Measurements from ENCODE around the gene HLA-A. TPM values are rescaled to one million over a fixed set of nuclear protein-coding genes. Genes with fewer than 3 reads are reported as not detected.

The HLA-A gene
- total and polyA plus RNA-seq, 2 experiments from 2014 or later: 170 to 203 TPM

DNA sequence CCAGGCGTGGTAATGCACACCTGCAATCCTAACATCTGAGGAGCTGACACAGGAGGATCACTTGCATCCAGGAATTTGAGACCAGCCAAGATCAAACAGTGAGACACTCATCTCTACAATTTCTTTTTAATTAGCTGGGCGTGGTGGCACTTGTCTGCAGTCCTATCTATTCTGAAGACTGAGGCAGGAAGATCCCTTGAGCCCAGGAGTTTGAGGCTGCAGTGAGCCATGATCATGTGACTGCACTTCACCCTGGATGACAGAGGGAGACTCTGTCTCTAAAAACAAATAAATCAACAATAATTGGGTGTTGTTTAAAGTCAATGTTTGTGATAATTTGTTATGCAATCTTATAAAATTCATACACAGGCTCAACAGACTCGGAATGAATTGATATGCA lies 18.0 kb upstream of the HLA-A start:
- Histone ChIP-seq H2AFZ (no peak overlapping the region), H4K20me1 (replicated peaks; ENCODE audit: insufficient read depth) (no peaks in the 10 kb centered on the region), H3K27ac (ENCODE audit: low read depth) (no peak overlapping the region), H3F3A (replicated peaks; ENCODE audit: low read depth) (no peaks in the 10 kb centered on the region), H3K79me2 (replicated peaks; ENCODE audit: insufficient read depth) (no peaks in the 10 kb centered on the region), H3K4me1 (ENCODE audit: insufficient read depth) (no peaks in the 10 kb centered on the region; the same call in 1 of the 2 replicates), H3K4me3 (no peak overlapping the region), H3K27me3 (ENCODE audit: insufficient read depth) (peaks cover 19% of the 10 kb centered on the region), H3K4me2 (no peak overlapping the region), H3K36me3 (ENCODE audit: insufficient read depth) (no peaks in the 10 kb centered on the region), H3K9me2 (ENCODE audit: insufficient read depth) (no peaks in the 10 kb centered on the region)
- H3K36me3 Mint-ChIP-seq (ENCODE audit: low read depth): peaks cover 23% of the 10 kb centered on the region
- TF ChIP-seq JUNB (IDR thresholded peaks at IDR 0.05; ENCODE audit: unreplicated experiment) (no peak), EZH2phosphoT487 (IDR thresholded peaks at IDR 0.05; ENCODE audit: unreplicated experiment) (no peak), CTCF (conservative IDR thresholded peaks at IDR 0.05; ENCODE audit: low read depth in 2 of 2) (no peak), ZNF114 (CRISPR knock-in tag; IDR thresholded peaks at IDR 0.05) (no peak), ZNF462 (CRISPR knock-in tag; IDR thresholded peaks at IDR 0.05) (no peak), ETS1 (IDR thresholded peaks at IDR 0.05) (no peak), EZH2 (IDR thresholded peaks at IDR 0.05; ENCODE audit: low read depth, unreplicated experiment) (no peak), POLR2AphosphoS5 (IDR thresholded peaks at IDR 0.05; ENCODE audit: low read depth) (no peak)
- TF ChIP-seq, protein P1, sequence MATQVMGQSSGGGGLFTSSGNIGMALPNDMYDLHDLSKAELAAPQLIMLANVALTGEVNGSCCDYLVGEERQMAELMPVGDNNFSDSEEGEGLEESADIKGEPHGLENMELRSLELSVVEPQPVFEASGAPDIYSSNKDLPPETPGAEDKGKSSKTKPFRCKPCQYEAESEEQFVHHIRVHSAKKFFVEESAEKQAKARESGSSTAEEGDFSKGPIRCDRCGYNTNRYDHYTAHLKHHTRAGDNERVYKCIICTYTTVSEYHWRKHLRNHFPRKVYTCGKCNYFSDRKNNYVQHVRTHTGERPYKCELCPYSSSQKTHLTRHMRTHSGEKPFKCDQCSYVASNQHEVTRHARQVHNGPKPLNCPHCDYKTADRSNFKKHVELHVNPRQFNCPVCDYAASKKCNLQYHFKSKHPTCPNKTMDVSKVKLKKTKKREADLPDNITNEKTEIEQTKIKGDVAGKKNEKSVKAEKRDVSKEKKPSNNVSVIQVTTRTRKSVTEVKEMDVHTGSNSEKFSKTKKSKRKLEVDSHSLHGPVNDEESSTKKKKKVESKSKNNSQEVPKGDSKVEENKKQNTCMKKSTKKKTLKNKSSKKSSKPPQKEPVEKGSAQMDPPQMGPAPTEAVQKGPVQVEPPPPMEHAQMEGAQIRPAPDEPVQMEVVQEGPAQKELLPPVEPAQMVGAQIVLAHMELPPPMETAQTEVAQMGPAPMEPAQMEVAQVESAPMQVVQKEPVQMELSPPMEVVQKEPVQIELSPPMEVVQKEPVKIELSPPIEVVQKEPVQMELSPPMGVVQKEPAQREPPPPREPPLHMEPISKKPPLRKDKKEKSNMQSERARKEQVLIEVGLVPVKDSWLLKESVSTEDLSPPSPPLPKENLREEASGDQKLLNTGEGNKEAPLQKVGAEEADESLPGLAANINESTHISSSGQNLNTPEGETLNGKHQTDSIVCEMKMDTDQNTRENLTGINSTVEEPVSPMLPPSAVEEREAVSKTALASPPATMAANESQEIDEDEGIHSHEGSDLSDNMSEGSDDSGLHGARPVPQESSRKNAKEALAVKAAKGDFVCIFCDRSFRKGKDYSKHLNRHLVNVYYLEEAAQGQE (IDR thresholded peaks at IDR 0.05; ENCODE audit: unreplicated experiment): no peak
- no peak overlapping the region for H3K27ac Mint-ChIP-seq
- ATAC-seq (no peak), DNase-seq (ENCODE audit: low spot score) (no peak)
- peaks cover 19% of the 10 kb centered on the region for H3K27me3 Mint-ChIP-seq (ENCODE audit: insufficient read depth, low read depth, poor library complexity)
- peaks cover 3% of the 10 kb centered on the region; the same call in 2 of the 3 replicates for H3K9me3 Mint-ChIP-seq
- peaks cover 15% of the 10 kb centered on the region for H3K4me1 Mint-ChIP-seq
- H3K4me3 Mint-ChIP-seq: no peak overlapping the region
